GM19455 (cell line): ENCODE data around the gene TMEM135.
A peak's percentile ranks its signal among the peaks of the same experiment; 100 is the strongest.

Source experiments
- ATAC-seq: cut with Tn5 transposase; IDR thresholded peaks from one replicate; pipeline ENCODE4 v1.9.1; 2021; ENCODE audit not compliant: unreplicated experiment

Gene TMEM135

GRCh38 chr11:87190071-87190470 is 152.3 kb downstream of the TMEM135 start:
- ATAC-seq = no peak

GRCh38 chr11:87193756-87194470 is 156.2 kb downstream of the TMEM135 start:
- ATAC-seq = no peak

GRCh38 chr11:87194985-87195820 is 157.5 kb downstream of the TMEM135 start:
- ATAC-seq = no peak

- ATAC-seq = no peak
Observed at GRCh38 chr11:87198266-87198881, 160.6 kb downstream of the TMEM135 start.

- ATAC-seq = no peak
Observed at GRCh38 chr11:87201376-87201775, 163.6 kb downstream of the TMEM135 start.

GRCh38 chr11:87203907-87204602 is 166.3 kb downstream of the TMEM135 start:
- ATAC-seq = no peak

GRCh38 chr11:87212891-87213290 is 175.2 kb downstream of the TMEM135 start:
- no peak for ATAC-seq

GRCh38 chr11:87213444-87213843 is 175.7 kb downstream of the TMEM135 start:
- peak; percentile 78 for ATAC-seq

- ATAC-seq = no peak
Observed at GRCh38 chr11:87215236-87215635, 177.5 kb downstream of the TMEM135 start.

GRCh38 chr11:87219266-87219665 is 181.5 kb downstream of the TMEM135 start:
- ATAC-seq = no peak

- no peak for ATAC-seq
Observed at GRCh38 chr11:87223816-87224215, 186.1 kb downstream of the TMEM135 start.

GRCh38 chr11:87224486-87224885 is 186.8 kb downstream of the TMEM135 start:
- no peak for ATAC-seq

GRCh38 chr11:87228820-87229219 is 191.1 kb downstream of the TMEM135 start:
- no peak for ATAC-seq

GRCh38 chr11:87230995-87231394 is 193.3 kb downstream of the TMEM135 start:
- ATAC-seq = no peak

- no peak for ATAC-seq
Observed at GRCh38 chr11:87232320-87232719, 194.6 kb downstream of the TMEM135 start.

GRCh38 chr11:87235366-87235765 is 197.6 kb downstream of the TMEM135 start:
- no peak for ATAC-seq

- ATAC-seq = no peak
Observed at GRCh38 chr11:87236368-87236767, 198.6 kb downstream of the TMEM135 start.

- ATAC-seq = no peak
Observed at GRCh38 chr11:87239001-87239400, 201.3 kb downstream of the TMEM135 start.

GRCh38 chr11:87239531-87239930 is 201.8 kb downstream of the TMEM135 start:
- no peak for ATAC-seq

- no peak for ATAC-seq
Observed at GRCh38 chr11:87251560-87251959, 213.8 kb downstream of the TMEM135 start.

- ATAC-seq = no peak
Observed at GRCh38 chr11:87252869-87253268, 215.1 kb downstream of the TMEM135 start.
